Cardiac fibroblast (primary cell): Measurements from ENCODE around the gene PHF12.

Experiments used
- DNase-seq, 2 donors: peaks; one replicate each; pipeline versions ENCODE4 v3.0.0 to v3.0.0-alpha.2; 2010; ENCODE audit warnings: low read depth in 2 of 2
- H3K4me3 ChIP-seq, 2 donors: replicated peaks in 1 of 2; 1 replicate in 1 of 2; 2 replicates in 1 of 2; pipeline ENCODE4 v1.5.1; 2011; ENCODE audit warnings: low read depth in 2 of 2, low read length in 2 of 2, mild to moderate bottlenecking in 2 of 2, moderate library complexity in 1 of 2
- CTCF ChIP-seq: IDR thresholded peaks from one replicate; pipeline ENCODE4 v1.5.1; 2011; ENCODE audit warnings: low read depth, mild to moderate bottlenecking, low read length, inconsistent platforms

The PHF12 gene

DNA sequence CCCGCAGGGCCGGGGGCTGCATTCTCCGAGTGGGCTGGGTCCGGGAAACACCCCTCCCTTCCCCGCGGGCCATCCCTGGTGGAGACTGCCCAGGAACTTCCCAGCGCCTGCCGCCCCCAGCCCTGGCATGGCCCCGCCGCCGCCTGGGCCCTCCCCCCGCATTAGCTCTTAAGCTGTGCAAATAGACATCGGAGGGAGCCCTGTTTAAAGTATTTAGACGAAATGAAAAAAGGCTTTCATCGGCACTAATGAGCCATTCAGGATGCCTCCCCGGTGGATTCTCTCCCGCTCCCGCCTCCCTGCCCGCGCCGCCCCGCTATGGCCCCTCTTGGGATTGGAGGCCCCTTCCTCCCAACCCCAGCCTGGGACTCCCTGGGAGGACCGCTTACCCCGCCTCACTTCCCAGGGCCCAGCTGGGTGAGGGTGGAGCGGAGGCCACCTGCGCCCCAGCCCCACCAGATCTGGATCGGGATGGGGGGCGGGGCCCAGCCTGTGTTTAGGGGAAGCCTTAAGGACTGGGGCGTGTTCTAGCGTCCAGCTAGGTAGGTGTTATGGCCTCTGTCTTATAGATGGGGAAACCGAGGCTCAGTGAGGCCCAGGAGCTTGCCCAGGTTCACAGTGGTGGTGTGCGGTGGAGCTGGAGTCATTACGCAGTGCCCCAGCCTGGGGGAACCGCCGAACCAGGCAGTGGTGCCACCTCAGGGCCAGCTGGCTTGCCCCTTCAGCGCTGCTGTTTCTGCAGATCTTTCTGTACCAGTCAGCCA, 34.8 kb upstream of the PHF12 start:
- no peak overlapping the region for H3K4me3 ChIP-seq
- TF ChIP-seq CTCF = no peak

GRCh38 chr17:28983286-28984230, 32.2 kb upstream of the PHF12 start:
- no peak overlapping the region for H3K4me3 ChIP-seq
- no peak for TF ChIP-seq CTCF
- DNase-seq = peak in 1 of 2 donors; percentile 9

More for the DNA sequence above, 34.8 kb upstream of the PHF12 start:
- no peak for DNase-seq

DNA sequence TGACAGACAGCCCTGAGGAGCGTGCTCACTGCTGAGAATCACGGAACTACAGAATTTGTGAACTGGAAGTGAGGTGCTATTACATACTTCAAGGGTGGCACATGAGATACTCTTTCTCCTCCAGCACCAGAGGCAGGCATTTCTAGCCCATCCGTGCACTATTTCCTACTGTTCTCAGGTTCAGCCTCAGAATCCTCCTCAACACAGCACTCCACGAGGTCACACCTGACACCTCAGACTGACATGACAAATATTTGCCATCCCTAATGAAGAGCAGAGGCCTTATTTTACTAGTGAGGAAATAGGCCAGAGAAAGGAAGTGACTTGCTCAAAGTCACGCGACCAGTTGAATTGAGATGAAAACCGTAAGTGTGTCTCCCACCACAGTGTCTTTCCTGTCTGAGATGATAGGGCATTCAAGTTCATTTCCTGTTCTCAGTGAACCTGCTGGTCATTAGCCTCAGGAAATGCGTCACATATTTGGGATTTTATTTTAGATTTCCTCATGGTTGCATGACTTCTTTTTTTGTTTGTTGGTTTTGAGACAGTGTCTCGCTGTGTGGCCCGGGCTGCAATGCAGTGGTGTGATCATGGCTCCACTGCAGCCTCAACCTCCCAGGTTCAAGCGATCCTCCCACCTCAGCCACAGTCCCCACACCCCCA, 30.9 kb upstream of the PHF12 start:
- TF ChIP-seq CTCF = no peak
- DNase-seq = peak; percentile 58 to 77
- no peak overlapping the region for H3K4me3 ChIP-seq

DNA sequence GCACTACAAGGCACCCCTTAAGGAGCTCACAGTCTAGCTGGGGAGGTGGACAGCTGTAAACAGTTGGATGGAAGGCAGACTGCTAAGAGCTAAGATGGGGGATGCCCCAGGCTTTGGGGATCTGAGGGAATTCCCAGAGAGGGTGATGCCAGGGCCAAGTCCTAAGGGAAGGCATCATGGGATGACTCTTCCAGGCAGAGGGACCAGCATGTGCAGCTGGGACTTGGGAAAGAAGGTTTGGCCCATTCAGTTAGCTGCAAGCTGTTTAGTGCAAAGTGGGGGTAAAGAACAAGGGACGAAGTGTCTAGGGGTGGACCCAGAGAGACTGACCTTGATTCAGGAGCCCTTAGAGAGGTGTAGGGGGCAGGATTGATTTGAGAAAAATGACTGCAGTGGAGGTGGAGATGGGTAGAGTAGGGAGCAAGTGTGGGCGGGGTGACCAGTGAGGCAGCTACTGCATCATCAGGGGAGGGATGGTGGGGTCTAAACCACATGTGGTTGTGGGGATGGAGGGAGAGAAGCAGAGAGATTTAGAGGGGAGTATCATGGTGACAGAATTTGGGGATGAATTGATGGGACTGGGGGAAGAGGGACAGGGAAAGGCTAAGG, 27.1 kb upstream of the PHF12 start:
- no peak for TF ChIP-seq CTCF
- DNase-seq = no peak
- no peak overlapping the region for H3K4me3 ChIP-seq

- no peak for TF ChIP-seq CTCF
- DNase-seq = no peak
- no peak overlapping the region for H3K4me3 ChIP-seq
These were observed 26.5 kb upstream of the PHF12 start for GRCh38 chr17:28977659-28978355.

DNA sequence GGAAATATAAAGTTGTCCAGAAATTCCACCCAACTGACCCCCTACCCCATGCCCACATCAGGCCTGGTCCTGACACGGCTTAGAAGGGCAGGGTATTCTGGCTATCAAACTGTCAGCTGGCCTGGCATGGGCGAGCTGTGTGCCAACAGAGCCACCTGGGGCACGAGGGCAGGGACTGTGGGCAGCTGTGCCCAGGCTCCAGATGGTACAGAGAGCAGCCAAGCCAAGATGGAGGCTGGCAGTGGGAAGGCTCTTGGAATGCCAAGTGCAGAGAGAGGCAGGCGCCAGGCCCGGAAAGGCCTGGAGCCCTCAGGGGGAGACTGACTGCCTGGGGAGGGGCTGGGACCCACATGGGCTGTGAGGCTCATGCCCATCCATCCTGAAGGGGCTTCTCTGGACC, 24.3 kb upstream of the PHF12 start:
- TF ChIP-seq CTCF = no peak
- H3K4me3 ChIP-seq = no peak overlapping the region
- no peak for DNase-seq
